HG02642 (cell line): ENCODE measurements around the gene PTMA.

Source experiments
- ATAC-seq: cut with Tn5 transposase; IDR thresholded peaks from one replicate; pipeline ENCODE4 v1.9.1; 2021; ENCODE audit warnings: mild to moderate bottlenecking; ENCODE audit not compliant: unreplicated experiment, poor library complexity

Gene PTMA

GRCh38 chr2:231674587-231675338, 33.6 kb upstream of the PTMA start:
- ATAC-seq: peak; percentile 25

- ATAC-seq: no peak
These were observed 32.1 kb upstream of the PTMA start for GRCh38 chr2:231676243-231676642.

GRCh38 chr2:231677632-231678104, 30.7 kb upstream of the PTMA start:
- ATAC-seq: no peak

GRCh38 chr2:231679908-231680284, 28.4 kb upstream of the PTMA start:
- ATAC-seq: no peak

- ATAC-seq: no peak
These were observed 27.9 kb upstream of the PTMA start for GRCh38 chr2:231680285-231680991.

GRCh38 chr2:231680992-231681852, 27.1 kb upstream of the PTMA start:
- peak; percentile 79 for ATAC-seq

GRCh38 chr2:231682603-231683291, 25.6 kb upstream of the PTMA start:
- no peak for ATAC-seq

GRCh38 chr2:231683292-231684235, 24.8 kb upstream of the PTMA start:
- no peak for ATAC-seq

- no peak for ATAC-seq
These were observed 23.8 kb upstream of the PTMA start for GRCh38 chr2:231684314-231685223.

- no peak for ATAC-seq
These were observed 22.8 kb upstream of the PTMA start for GRCh38 chr2:231685349-231686191.

GRCh38 chr2:231686192-231687100, 21.9 kb upstream of the PTMA start:
- no peak for ATAC-seq

- ATAC-seq: peak; percentile 76
These were observed 21.0 kb upstream of the PTMA start for GRCh38 chr2:231687133-231687852.

GRCh38 chr2:231687961-231688360, 20.4 kb upstream of the PTMA start:
- ATAC-seq: no peak

- ATAC-seq: no peak
These were observed 19.6 kb upstream of the PTMA start for GRCh38 chr2:231688719-231689118.

GRCh38 chr2:231689124-231689893, 19.0 kb upstream of the PTMA start:
- no peak for ATAC-seq
